ENCODE results near the gene MRGPRG. TPM values are rescaled to one million over a fixed set of nuclear protein-coding genes. Genes with fewer than 3 reads are reported as not detected.
"Not testable (repeated sequence)": the region's sequence is repeated elsewhere in the genome, so short reads cannot be mapped to it uniquely, and the experiment has no call there.

The MRGPRG gene
- total and polyA plus RNA-seq, 4 donors = not detected

- no peak overlapping the region for H3K27ac ChIP-seq (ENCODE audit: low read depth in 1 of 2, low read length in 2 of 2)
- WGBS, 2 donors = 96% methylated on average over 3 of the region's 3 CpGs
- no peak for DNase-seq
- H3K36me3 ChIP-seq (ENCODE audit: control insufficient read depth in 1 of 2, insufficient read depth in 2 of 2, low read length in 1 of 2) = no peaks in the 10 kb centered on the region
- intact Hi-C loops (cut with DNase I) = no loop called here
- H3K4me3 ChIP-seq (ENCODE audit: low read length in 2 of 2) = no peak overlapping the region
- peaks cover 3% of the 10 kb centered on the region for H3K9me3 ChIP-seq (ENCODE audit: control insufficient read depth, low read length)
- H3K27me3 ChIP-seq (ENCODE audit: control insufficient read depth in 1 of 2, insufficient read depth in 2 of 2, low read length in 1 of 2) = no peaks in the 10 kb centered on the region
- no peaks in the 10 kb centered on the region for H3K4me1 ChIP-seq (ENCODE audit: control insufficient read depth in 1 of 2, insufficient read depth in 2 of 2, low read length in 2 of 2)
- ATAC-seq (ENCODE audit: low FRiP score) = no peak
Measured at GRCh38 chr11:3174387-3174786, 44.2 kb downstream of the MRGPRG start.

DNA sequence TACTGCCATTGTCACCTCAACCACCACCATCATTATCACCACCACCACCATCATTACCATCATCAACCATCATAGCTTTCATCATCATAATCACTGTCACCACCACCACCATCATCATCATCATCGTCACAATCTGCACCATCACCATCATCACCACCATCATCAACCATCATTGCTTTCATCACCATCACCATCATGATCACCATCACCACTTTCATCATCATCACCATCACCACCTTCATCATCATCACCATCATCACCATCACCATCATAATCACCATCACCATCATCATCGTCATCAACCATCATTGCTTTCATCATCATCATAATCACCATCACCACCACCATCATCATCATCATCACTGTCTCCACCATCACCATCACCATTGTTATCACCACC is 44.8 kb downstream of the MRGPRG start:
- Histone ChIP-seq H3K4me3 (ENCODE audit: low read length in 2 of 2) (no peak overlapping the region), H3K4me1 (ENCODE audit: control insufficient read depth in 1 of 2, insufficient read depth in 2 of 2, low read length in 2 of 2) (no peaks in the 10 kb centered on the region), H3K9me3 (ENCODE audit: control insufficient read depth, low read length) (peaks cover 3% of the 10 kb centered on the region), H3K27ac (ENCODE audit: low read depth in 1 of 2, low read length in 2 of 2) (no peak overlapping the region), H3K36me3 (ENCODE audit: control insufficient read depth in 1 of 2, insufficient read depth in 2 of 2, low read length in 1 of 2) (no peaks in the 10 kb centered on the region), H3K27me3 (ENCODE audit: control insufficient read depth in 1 of 2, insufficient read depth in 2 of 2, low read length in 1 of 2) (no peaks in the 10 kb centered on the region)
- ATAC-seq (ENCODE audit: low FRiP score) (no peak), DNase-seq (no peak)
- intact Hi-C loops (cut with DNase I) = no loop called here
- 98 to 100% methylated on average over 2 of the region's 2 CpGs for WGBS, 2 donors

- H3K27ac ChIP-seq (ENCODE audit: low read depth in 1 of 2, low read length in 2 of 2) = no peak overlapping the region
- ATAC-seq (ENCODE audit: low FRiP score) (no peak), DNase-seq (peak; percentile 30 to 57)
- WGBS, 2 donors = 92 to 94% methylated on average over 12 of the region's 12 CpGs
- intact Hi-C loops (cut with DNase I) = no loop called here
- no peaks in the 10 kb centered on the region for H3K4me1 ChIP-seq (ENCODE audit: control insufficient read depth in 1 of 2, insufficient read depth in 2 of 2, low read length in 2 of 2)
- H3K4me3 ChIP-seq (ENCODE audit: low read length in 2 of 2) = no peak overlapping the region
- no peaks in the 10 kb centered on the region for H3K27me3 ChIP-seq (ENCODE audit: control insufficient read depth in 1 of 2, insufficient read depth in 2 of 2, low read length in 1 of 2)
- peaks cover 3% of the 10 kb centered on the region for H3K9me3 ChIP-seq (ENCODE audit: control insufficient read depth, low read length)
- no peaks in the 10 kb centered on the region for H3K36me3 ChIP-seq (ENCODE audit: control insufficient read depth in 1 of 2, insufficient read depth in 2 of 2, low read length in 1 of 2)
Measured at GRCh38 chr11:3171931-3172560, 46.6 kb downstream of the MRGPRG start.

- H3K4me1 ChIP-seq (ENCODE audit: control insufficient read depth in 1 of 2, insufficient read depth in 2 of 2, low read length in 2 of 2) = no peaks in the 10 kb centered on the region
- intact Hi-C loops (cut with DNase I) = no loop called here
- peaks cover under 1% of the 10 kb centered on the region for H3K9me3 ChIP-seq (ENCODE audit: control insufficient read depth, low read length)
- H3K4me3 ChIP-seq (ENCODE audit: low read length in 2 of 2) = no peak overlapping the region
- no peaks in the 10 kb centered on the region for H3K27me3 ChIP-seq (ENCODE audit: control insufficient read depth in 1 of 2, insufficient read depth in 2 of 2, low read length in 1 of 2)
- no peak for ATAC-seq (ENCODE audit: low FRiP score)
- peak; percentile 26 to 73 for DNase-seq
- no peak overlapping the region for H3K27ac ChIP-seq (ENCODE audit: low read depth in 1 of 2, low read length in 2 of 2)
- no peaks in the 10 kb centered on the region for H3K36me3 ChIP-seq (ENCODE audit: control insufficient read depth in 1 of 2, insufficient read depth in 2 of 2, low read length in 1 of 2)
- 88 to 91% methylated on average over 24 of the region's 24 CpGs for WGBS, 2 donors
Measured at GRCh38 chr11:3170756-3171650, 47.6 kb downstream of the MRGPRG start.

GRCh38 chr11:3170044-3170755 is 48.4 kb downstream of the MRGPRG start:
- intact Hi-C loops (cut with DNase I) = no loop called here
- no peaks in the 10 kb centered on the region for H3K4me1 ChIP-seq (ENCODE audit: control insufficient read depth in 1 of 2, insufficient read depth in 2 of 2, low read length in 2 of 2)
- no peaks in the 10 kb centered on the region for H3K9me3 ChIP-seq (ENCODE audit: control insufficient read depth, low read length)
- H3K27me3 ChIP-seq (ENCODE audit: control insufficient read depth in 1 of 2, insufficient read depth in 2 of 2, low read length in 1 of 2) = no peaks in the 10 kb centered on the region
- WGBS, 2 donors = 31 to 33% methylated on average over 16 to 18 of the region's 18 CpGs
- ATAC-seq (ENCODE audit: low FRiP score) (no peak), DNase-seq (peak; percentile 45 to 74)
- no peak overlapping the region for H3K4me3 ChIP-seq (ENCODE audit: low read length in 2 of 2)
- peak overlapping the region; percentile 29 to 42 for H3K27ac ChIP-seq (ENCODE audit: low read depth in 1 of 2, low read length in 2 of 2)
- H3K36me3 ChIP-seq (ENCODE audit: control insufficient read depth in 1 of 2, insufficient read depth in 2 of 2, low read length in 1 of 2) = no peaks in the 10 kb centered on the region

DNA sequence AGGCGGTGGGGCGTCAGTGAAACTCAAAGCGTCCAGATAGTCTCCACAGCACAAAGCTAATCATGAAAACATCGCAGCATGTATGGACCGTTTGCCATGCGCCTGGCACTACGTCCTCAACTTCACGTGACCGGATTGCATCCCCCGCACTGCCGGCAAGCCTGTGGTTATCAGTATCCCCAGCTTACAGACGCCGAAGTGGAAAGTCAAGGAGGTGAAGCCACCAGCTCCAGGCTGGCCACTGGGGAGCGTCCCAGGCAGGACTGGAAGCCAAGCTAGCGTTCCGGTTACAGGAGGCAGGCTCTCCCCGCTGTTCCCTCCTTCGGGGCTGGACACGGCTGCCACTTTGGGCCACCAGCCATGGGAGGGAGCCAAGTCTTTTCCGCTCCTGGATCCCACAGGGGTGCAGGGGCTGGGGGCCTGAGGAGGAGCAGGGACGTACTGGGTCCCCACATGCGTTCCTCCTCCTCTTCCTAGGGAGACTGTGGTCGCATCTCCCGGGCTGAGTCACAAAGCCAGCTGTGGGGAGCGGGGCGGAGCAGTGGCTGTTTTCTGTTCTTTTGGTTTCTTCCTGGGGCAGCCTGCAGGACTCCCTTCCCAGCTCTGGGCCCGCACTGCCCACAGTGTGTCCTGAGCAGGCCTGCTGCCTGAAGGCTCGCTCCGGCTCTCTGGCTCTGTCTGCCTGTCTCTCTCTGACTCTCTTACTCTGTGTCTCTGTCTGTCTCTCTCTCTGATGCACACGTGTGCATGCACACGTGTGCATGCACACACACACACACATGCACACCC is 49.2 kb downstream of the MRGPRG start:
- Histone ChIP-seq H3K27ac (ENCODE audit: low read depth in 1 of 2, low read length in 2 of 2) (peak overlapping the region; percentile 29 to 42), H3K4me1 (ENCODE audit: control insufficient read depth in 1 of 2, insufficient read depth in 2 of 2, low read length in 2 of 2) (no peaks in the 10 kb centered on the region), H3K9me3 (ENCODE audit: control insufficient read depth, low read length) (no peaks in the 10 kb centered on the region), H3K4me3 (ENCODE audit: low read length in 2 of 2) (no peak overlapping the region), H3K36me3 (ENCODE audit: control insufficient read depth in 1 of 2, insufficient read depth in 2 of 2, low read length in 1 of 2) (no peaks in the 10 kb centered on the region), H3K27me3 (ENCODE audit: control insufficient read depth in 1 of 2, insufficient read depth in 2 of 2, low read length in 1 of 2) (no peaks in the 10 kb centered on the region)
- WGBS, 2 donors = 1 to 2% methylated on average over 31 of the region's 31 CpGs
- DNase-seq (peak; percentile 77 to 88), ATAC-seq (ENCODE audit: low FRiP score) (peak; percentile 72)
- intact Hi-C loops (cut with DNase I) = no loop called here

DNA sequence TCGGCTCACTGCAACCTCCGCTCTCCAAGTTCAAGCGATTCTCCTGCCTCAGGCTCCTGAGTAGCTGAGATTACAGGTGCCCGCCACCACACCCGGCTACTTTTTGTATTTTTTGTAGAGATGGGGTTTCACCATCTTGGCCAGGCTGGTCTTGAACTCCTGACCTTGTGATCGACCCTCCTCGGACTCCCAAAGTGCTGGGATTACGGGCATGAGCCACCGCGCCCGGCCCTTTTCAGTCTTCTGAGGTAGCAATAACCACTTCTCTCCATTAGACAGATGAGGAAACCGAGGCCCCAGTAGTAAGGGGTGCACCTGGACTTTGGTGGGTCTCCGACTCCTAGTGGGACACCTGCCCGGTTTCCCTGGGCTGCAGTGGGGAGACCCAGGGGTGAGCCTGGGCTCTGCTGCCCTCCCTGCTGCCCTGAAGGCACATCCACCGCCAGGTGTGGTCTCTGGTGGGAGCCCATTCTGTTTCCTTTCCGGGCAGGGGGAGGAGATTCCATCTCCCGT is 49.8 kb downstream of the MRGPRG start:
- intact Hi-C loops (cut with DNase I); H3K27me3 ChIP-seq (ENCODE audit: control insufficient read depth in 1 of 2, insufficient read depth in 2 of 2, low read length in 1 of 2); H3K4me1 ChIP-seq (ENCODE audit: control insufficient read depth in 1 of 2, insufficient read depth in 2 of 2, low read length in 2 of 2); H3K9me3 ChIP-seq (ENCODE audit: control insufficient read depth, low read length); ATAC-seq (ENCODE audit: low FRiP score); H3K36me3 ChIP-seq (ENCODE audit: control insufficient read depth in 1 of 2, insufficient read depth in 2 of 2, low read length in 1 of 2); H3K4me3 ChIP-seq (ENCODE audit: low read length in 2 of 2): not testable (repeated sequence)
- peak; percentile 37 to 71 for DNase-seq
- WGBS, 2 donors = 76 to 78% methylated on average over 17 of the region's 17 CpGs
- H3K27ac ChIP-seq (ENCODE audit: low read depth in 1 of 2, low read length in 2 of 2) = peak overlapping the region in 1 of 2 donors; percentile 42
